ENCODE measurements around the gene SELENOO.

SELENOO gene

DNA sequence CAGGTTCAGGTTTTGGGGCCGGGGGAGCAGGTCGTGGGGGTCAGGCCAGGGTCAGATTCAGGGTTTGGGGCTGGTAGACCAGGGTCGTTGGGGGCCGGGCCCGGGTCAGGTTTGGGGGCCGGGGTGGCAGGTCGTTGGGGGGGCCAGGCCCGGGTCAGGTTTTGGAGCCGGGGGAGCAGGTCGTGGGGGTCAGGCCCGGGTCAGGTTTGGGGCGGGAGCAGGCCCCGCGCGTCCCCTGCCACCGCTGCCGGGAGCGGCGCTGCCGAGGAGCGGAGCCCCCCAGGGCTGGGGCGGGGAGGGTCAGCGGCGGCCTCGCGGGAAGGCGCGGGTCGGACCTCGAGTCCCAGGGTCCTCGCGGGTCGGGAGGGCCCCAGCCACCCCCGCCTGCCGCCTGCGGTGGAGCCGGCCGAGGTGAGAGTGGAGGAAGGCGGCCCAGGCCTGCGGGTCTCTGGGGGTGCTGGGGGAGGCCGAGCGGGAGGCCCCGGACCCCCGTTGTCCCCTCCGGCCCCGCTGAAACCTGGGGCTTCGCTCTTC, 14.6 kb upstream of the SELENOO start:
- H3K4ac ChIP-seq (ENCODE audit: low read length): no peak overlapping the region
- H3K4me3 ChIP-seq (ENCODE audit: low read length in 2 of 2): peak overlapping the region; percentile 74 to 87
- H3K27me3 ChIP-seq (ENCODE audit: control insufficient read depth in 3 of 3, insufficient read depth in 3 of 3, low read depth in 1 of 3, low read length in 3 of 3): peaks cover 0 to 12% (median 0%) of the 10 kb centered on the region in 3 experiments
- H3K36me3 ChIP-seq (replicated peaks in 1 of 2; ENCODE audit: control insufficient read depth in 2 of 2, insufficient read depth in 2 of 2, low read length in 2 of 2): peaks cover 0 to 3% of the 10 kb centered on the region in 2 donors
- peak overlapping the region; percentile 35 for H2BK5ac ChIP-seq (ENCODE audit: low read length)
- no peaks in the 10 kb centered on the region for H3K9me3 ChIP-seq (replicated peaks in 1 of 2; ENCODE audit: control insufficient read depth in 2 of 2, insufficient read depth in 1 of 2, low read depth in 1 of 2, low read length in 2 of 2)
- no peak overlapping the region for H4K91ac ChIP-seq (ENCODE audit: low read depth, low read length, poor library complexity)
- no CpG with 5 or more reads among the region's 47 CpGs for WGBS, 2 donors (ENCODE audit: extremely low coverage in 2 of 2, insufficient read length in 2 of 2, insufficient replicate concordance in 1 of 2)
- peak overlapping the region; percentile 73 for H3K23ac ChIP-seq (ENCODE audit: low read depth, low read length, poor library complexity)
- H3K4me2 ChIP-seq (ENCODE audit: insufficient read depth, low read length, poor library complexity, severe bottlenecking): peak overlapping the region; percentile 74
- no peak overlapping the region for H2BK120ac ChIP-seq (ENCODE audit: low read depth, low read length)
- no peak overlapping the region for H4K8ac ChIP-seq (ENCODE audit: low read depth, low read length)
- H3K79me1 ChIP-seq (ENCODE audit: low read depth, low read length): peaks cover 14% of the 10 kb centered on the region
- no peak overlapping the region for H2BK15ac ChIP-seq (ENCODE audit: low read length)
- peak overlapping the region; percentile 93 for H3K9ac ChIP-seq (ENCODE audit: low read depth, low read length, poor library complexity)
- peak overlapping the region; percentile 56 for H3K14ac ChIP-seq (ENCODE audit: low read length)
- peak overlapping the region; percentile 94 for H3K18ac ChIP-seq (ENCODE audit: low read length)
- H2AK5ac ChIP-seq (ENCODE audit: low read depth, low read length): peak overlapping the region; percentile 37
- H2BK12ac ChIP-seq (ENCODE audit: low read length): no peak overlapping the region
- no peak overlapping the region for H3K27ac ChIP-seq (replicated peaks; ENCODE audit: low read length)
- no peak for DNase-seq (ENCODE audit: low spot score)
- H2AFZ ChIP-seq (ENCODE audit: low read length): peak overlapping the region; percentile 83
- H3K4me1 ChIP-seq (ENCODE audit: control insufficient read depth in 2 of 2, insufficient read depth in 1 of 2, low read depth in 1 of 2, low read length in 2 of 2): peaks cover 6 to 16% of the 10 kb centered on the region in 2 donors

- H3K4ac ChIP-seq (ENCODE audit: low read length): no peak overlapping the region
- peak overlapping the region; percentile 83 for H2AFZ ChIP-seq (ENCODE audit: low read length)
- H3K36me3 ChIP-seq (replicated peaks in 1 of 2; ENCODE audit: control insufficient read depth in 2 of 2, insufficient read depth in 2 of 2, low read length in 2 of 2): peaks cover 0 to 3% of the 10 kb centered on the region in 2 donors
- H3K9ac ChIP-seq (ENCODE audit: low read depth, low read length, poor library complexity): peak overlapping the region; percentile 93
- H3K14ac ChIP-seq (ENCODE audit: low read length): peak overlapping the region; percentile 56
- H4K91ac ChIP-seq (ENCODE audit: low read depth, low read length, poor library complexity): no peak overlapping the region
- H2AK5ac ChIP-seq (ENCODE audit: low read depth, low read length): peak overlapping the region; percentile 47
- no CpG with 5 or more reads among the region's 26 CpGs for WGBS, 2 donors (ENCODE audit: extremely low coverage in 2 of 2, insufficient read length in 2 of 2, insufficient replicate concordance in 1 of 2)
- peak overlapping the region; percentile 74 to 87 for H3K4me3 ChIP-seq (ENCODE audit: low read length in 2 of 2)
- no peak overlapping the region for H2BK15ac ChIP-seq (ENCODE audit: low read length)
- H3K79me1 ChIP-seq (ENCODE audit: low read depth, low read length): peaks cover 14% of the 10 kb centered on the region
- H3K4me1 ChIP-seq (ENCODE audit: control insufficient read depth in 2 of 2, insufficient read depth in 1 of 2, low read depth in 1 of 2, low read length in 2 of 2): peaks cover 6 to 16% of the 10 kb centered on the region in 2 donors
- DNase-seq (ENCODE audit: low spot score): no peak
- H3K27me3 ChIP-seq (ENCODE audit: control insufficient read depth in 3 of 3, insufficient read depth in 3 of 3, low read depth in 1 of 3, low read length in 3 of 3): peaks cover 0 to 12% (median 0%) of the 10 kb centered on the region in 3 experiments
- no peak overlapping the region for H4K8ac ChIP-seq (ENCODE audit: low read depth, low read length)
- H3K23ac ChIP-seq (ENCODE audit: low read depth, low read length, poor library complexity): peak overlapping the region; percentile 65
- H3K4me2 ChIP-seq (ENCODE audit: insufficient read depth, low read length, poor library complexity, severe bottlenecking): peak overlapping the region; percentile 74
- H3K18ac ChIP-seq (ENCODE audit: low read length): peak overlapping the region; percentile 94
- no peak overlapping the region for H3K27ac ChIP-seq (replicated peaks; ENCODE audit: low read length)
- no peak overlapping the region for H2BK12ac ChIP-seq (ENCODE audit: low read length)
- no peak overlapping the region for H2BK120ac ChIP-seq (ENCODE audit: low read depth, low read length)
- no peaks in the 10 kb centered on the region for H3K9me3 ChIP-seq (replicated peaks in 1 of 2; ENCODE audit: control insufficient read depth in 2 of 2, insufficient read depth in 1 of 2, low read depth in 1 of 2, low read length in 2 of 2)
- H2BK5ac ChIP-seq (ENCODE audit: low read length): peak overlapping the region; percentile 35
Observed at GRCh38 chr22:50186761-50187523, 13.9 kb upstream of the SELENOO start.

GRCh38 chr22:50188356-50188755, 12.5 kb upstream of the SELENOO start:
- no peaks in the 10 kb centered on the region for H3K9me3 ChIP-seq (replicated peaks in 1 of 2; ENCODE audit: control insufficient read depth in 2 of 2, insufficient read depth in 1 of 2, low read depth in 1 of 2, low read length in 2 of 2)
- no peak overlapping the region for H3K14ac ChIP-seq (ENCODE audit: low read length)
- no peak overlapping the region for H2BK120ac ChIP-seq (ENCODE audit: low read depth, low read length)
- peaks cover 1 to 7% of the 10 kb centered on the region in 2 donors for H3K36me3 ChIP-seq (replicated peaks in 1 of 2; ENCODE audit: control insufficient read depth in 2 of 2, insufficient read depth in 2 of 2, low read length in 2 of 2)
- peaks cover 6 to 16% of the 10 kb centered on the region in 2 donors for H3K4me1 ChIP-seq (ENCODE audit: control insufficient read depth in 2 of 2, insufficient read depth in 1 of 2, low read depth in 1 of 2, low read length in 2 of 2)
- H3K4me3 ChIP-seq (ENCODE audit: low read length in 2 of 2): peak overlapping the region in 1 of 2 donors; percentile 10
- no peak overlapping the region for H4K8ac ChIP-seq (ENCODE audit: low read depth, low read length)
- no peak overlapping the region for H3K27ac ChIP-seq (replicated peaks; ENCODE audit: low read length)
- H3K18ac ChIP-seq (ENCODE audit: low read length): no peak overlapping the region
- H3K4ac ChIP-seq (ENCODE audit: low read length): no peak overlapping the region
- H2BK5ac ChIP-seq (ENCODE audit: low read length): no peak overlapping the region
- no peak overlapping the region for H3K4me2 ChIP-seq (ENCODE audit: insufficient read depth, low read length, poor library complexity, severe bottlenecking)
- no peak overlapping the region for H2AK5ac ChIP-seq (ENCODE audit: low read depth, low read length)
- no peak overlapping the region for H2BK12ac ChIP-seq (ENCODE audit: low read length)
- peaks cover 0 to 12% (median 0%) of the 10 kb centered on the region in 3 experiments for H3K27me3 ChIP-seq (ENCODE audit: control insufficient read depth in 3 of 3, insufficient read depth in 3 of 3, low read depth in 1 of 3, low read length in 3 of 3)
- no peak overlapping the region for H3K9ac ChIP-seq (ENCODE audit: low read depth, low read length, poor library complexity)
- WGBS, 2 donors (ENCODE audit: extremely low coverage in 2 of 2, insufficient read length in 2 of 2, insufficient replicate concordance in 1 of 2): no CpG with 5 or more reads among the region's 11 CpGs
- DNase-seq (ENCODE audit: low spot score): no peak
- H3K23ac ChIP-seq (ENCODE audit: low read depth, low read length, poor library complexity): peak overlapping the region; percentile 65
- H4K91ac ChIP-seq (ENCODE audit: low read depth, low read length, poor library complexity): no peak overlapping the region
- H2BK15ac ChIP-seq (ENCODE audit: low read length): no peak overlapping the region
- H3K79me1 ChIP-seq (ENCODE audit: low read depth, low read length): peaks cover 18% of the 10 kb centered on the region
- H2AFZ ChIP-seq (ENCODE audit: low read length): no peak overlapping the region

- no peak overlapping the region for H3K4ac ChIP-seq (ENCODE audit: low read length)
- H3K27me3 ChIP-seq (ENCODE audit: control insufficient read depth in 3 of 3, insufficient read depth in 3 of 3, low read depth in 1 of 3, low read length in 3 of 3): peaks cover 0 to 12% (median 0%) of the 10 kb centered on the region in 3 experiments
- H3K9ac ChIP-seq (ENCODE audit: low read depth, low read length, poor library complexity): peak overlapping the region; percentile 21
- no peak overlapping the region for H3K27ac ChIP-seq (replicated peaks; ENCODE audit: low read length)
- no CpG with 5 or more reads among the region's 20 CpGs for WGBS, 2 donors (ENCODE audit: extremely low coverage in 2 of 2, insufficient read length in 2 of 2, insufficient replicate concordance in 1 of 2)
- DNase-seq (ENCODE audit: low spot score): no peak
- H2BK5ac ChIP-seq (ENCODE audit: low read length): peak overlapping the region; percentile 39
- H3K4me1 ChIP-seq (ENCODE audit: control insufficient read depth in 2 of 2, insufficient read depth in 1 of 2, low read depth in 1 of 2, low read length in 2 of 2): peaks cover 4 to 11% of the 10 kb centered on the region in 2 donors
- peaks cover 16% of the 10 kb centered on the region for H3K79me1 ChIP-seq (ENCODE audit: low read depth, low read length)
- no peak overlapping the region for H2AK5ac ChIP-seq (ENCODE audit: low read depth, low read length)
- H4K91ac ChIP-seq (ENCODE audit: low read depth, low read length, poor library complexity): no peak overlapping the region
- H3K36me3 ChIP-seq (replicated peaks in 1 of 2; ENCODE audit: control insufficient read depth in 2 of 2, insufficient read depth in 2 of 2, low read length in 2 of 2): peaks cover 9 to 15% of the 10 kb centered on the region in 2 donors
- no peak overlapping the region for H4K8ac ChIP-seq (ENCODE audit: low read depth, low read length)
- no peak overlapping the region for H3K4me3 ChIP-seq (ENCODE audit: low read length in 2 of 2)
- H3K4me2 ChIP-seq (ENCODE audit: insufficient read depth, low read length, poor library complexity, severe bottlenecking): no peak overlapping the region
- no peak overlapping the region for H2BK120ac ChIP-seq (ENCODE audit: low read depth, low read length)
- peak overlapping the region; percentile 38 for H3K14ac ChIP-seq (ENCODE audit: low read length)
- no peak overlapping the region for H2AFZ ChIP-seq (ENCODE audit: low read length)
- H3K18ac ChIP-seq (ENCODE audit: low read length): no peak overlapping the region
- no peaks in the 10 kb centered on the region for H3K9me3 ChIP-seq (replicated peaks in 1 of 2; ENCODE audit: control insufficient read depth in 2 of 2, insufficient read depth in 1 of 2, low read depth in 1 of 2, low read length in 2 of 2)
- no peak overlapping the region for H2BK12ac ChIP-seq (ENCODE audit: low read length)
- peak overlapping the region; percentile 31 for H3K23ac ChIP-seq (ENCODE audit: low read depth, low read length, poor library complexity)
- no peak overlapping the region for H2BK15ac ChIP-seq (ENCODE audit: low read length)
Observed at GRCh38 chr22:50189184-50189848, 11.5 kb upstream of the SELENOO start.

Data from neuronal stem cell (in vitro differentiated cells).